ENCODE data around the gene CFAP74.

The CFAP74 gene

DNA sequence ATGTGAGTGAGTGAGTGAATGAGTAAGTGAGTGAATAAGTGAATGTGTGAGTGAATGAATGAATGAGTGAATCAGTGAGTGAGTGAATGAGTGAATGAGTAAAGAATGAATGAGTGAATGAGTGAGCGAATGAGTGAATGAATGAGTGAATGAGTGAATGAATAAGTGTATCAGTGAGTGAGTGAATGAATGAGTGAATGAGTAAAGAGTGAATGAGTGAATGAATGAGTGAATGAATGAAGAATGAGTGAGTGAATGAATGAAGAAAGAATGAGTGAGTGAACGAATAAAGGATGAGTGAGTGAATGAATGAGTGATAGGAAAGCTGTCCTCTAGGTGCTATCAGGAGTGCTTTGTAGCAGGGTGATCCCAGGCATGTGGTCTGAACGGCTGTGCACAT, 35.7 kb downstream of the CFAP74 start:
- no peak for DNase-seq (ENCODE audit: low spot score)

DNA sequence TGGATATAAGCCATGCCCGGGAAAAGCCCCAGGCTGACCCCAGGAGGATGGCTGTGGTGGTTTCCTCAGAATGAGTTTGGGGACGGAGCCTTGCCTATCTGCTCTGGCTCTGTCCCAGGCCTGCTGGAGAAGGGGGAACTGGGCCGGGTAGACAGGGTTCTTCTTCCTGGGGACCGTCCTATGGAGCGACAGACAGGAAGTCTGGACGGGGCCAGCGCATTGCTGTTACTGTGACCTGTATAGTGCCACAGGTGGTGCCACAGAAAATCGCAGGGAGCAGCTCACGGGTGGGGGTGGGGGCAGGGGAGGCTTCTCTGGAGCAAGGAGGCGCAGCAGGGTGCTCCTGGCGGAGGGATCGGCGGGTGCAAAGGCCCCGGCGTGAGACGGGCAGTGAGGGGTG, 36.4 kb downstream of the CFAP74 start:
- DNase-seq (ENCODE audit: low spot score), result no peak

DNA sequence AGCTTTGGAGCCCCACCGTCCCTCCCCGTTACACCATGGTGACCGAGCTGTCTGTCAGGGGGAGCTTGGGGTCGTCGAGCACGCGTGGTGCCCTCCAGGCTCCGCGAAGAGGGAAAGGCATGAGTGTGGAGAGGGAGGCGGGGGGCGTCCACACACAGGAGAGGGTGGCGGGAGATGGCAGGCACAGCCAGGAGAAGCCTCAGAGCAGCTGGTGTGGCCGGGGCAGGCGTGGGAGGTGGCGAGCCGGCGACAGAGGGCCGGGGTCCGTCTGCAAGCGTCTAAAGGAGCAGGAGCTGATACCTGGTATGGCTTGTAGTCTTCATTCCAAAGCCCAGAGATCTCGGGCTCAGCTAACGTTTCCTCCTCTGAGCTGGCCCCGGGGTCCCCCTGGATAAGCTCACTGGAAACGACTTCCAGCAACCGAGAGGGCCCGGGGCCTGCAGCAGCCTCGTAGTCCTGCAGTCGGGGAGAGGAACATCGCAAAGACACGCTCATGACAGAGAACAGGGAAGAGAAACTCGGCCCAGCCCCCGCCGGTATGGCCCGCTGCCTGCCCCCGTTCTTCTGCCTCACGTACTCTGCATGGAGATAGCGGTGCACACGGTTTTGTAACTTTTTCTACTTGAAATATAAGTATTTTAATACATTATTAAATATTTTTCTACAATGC, 37.4 kb downstream of the CFAP74 start:
- no peak for DNase-seq (ENCODE audit: low spot score)

- DNase-seq (ENCODE audit: low spot score), result no peak
These were observed 38.0 kb downstream of the CFAP74 start for GRCh38 chr1:1965546-1965945.

- no peak for DNase-seq (ENCODE audit: low spot score)
These were observed 38.8 kb downstream of the CFAP74 start for GRCh38 chr1:1964811-1965210.

DNA sequence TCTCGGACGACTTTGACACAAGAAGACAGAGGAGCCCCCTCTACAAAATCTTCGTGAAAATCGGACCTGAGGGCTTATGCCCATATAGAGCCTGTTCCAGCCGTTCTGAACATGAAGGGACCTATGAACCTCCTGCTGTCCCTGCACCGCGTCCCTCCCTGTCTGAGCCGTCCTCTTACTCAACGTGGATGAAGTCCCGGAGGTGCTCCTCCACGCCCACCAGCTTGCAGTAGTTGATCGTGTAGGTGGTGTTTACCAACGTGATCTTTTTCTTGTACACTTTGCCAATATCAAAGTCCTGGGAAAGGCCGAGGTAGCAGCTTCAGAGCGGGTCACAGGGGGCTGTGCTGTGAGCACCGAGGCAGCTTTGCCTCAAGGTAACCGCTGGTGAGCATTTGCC, 40.0 kb downstream of the CFAP74 start:
- no peak for DNase-seq (ENCODE audit: low spot score)

DNA sequence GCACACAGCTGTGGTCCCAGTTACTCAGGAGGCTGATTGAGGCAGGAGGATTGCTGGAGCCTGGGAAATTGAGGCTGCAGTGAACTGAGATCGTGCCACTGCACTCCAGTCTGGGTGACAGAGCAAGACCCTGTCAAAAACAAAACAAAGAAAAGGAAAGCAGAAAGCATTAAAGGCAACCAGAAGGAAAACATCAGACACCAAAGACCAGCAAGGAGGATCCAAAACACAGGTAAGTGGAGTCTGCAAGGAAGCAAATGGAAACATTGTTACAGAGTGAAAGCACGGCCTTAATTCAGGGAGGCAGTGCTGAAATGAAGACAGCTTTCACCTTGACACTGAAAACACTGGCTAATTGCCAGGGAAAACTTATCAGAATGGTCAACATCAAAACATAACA, 40.8 kb downstream of the CFAP74 start:
- DNase-seq (ENCODE audit: low spot score), result no peak

DNA sequence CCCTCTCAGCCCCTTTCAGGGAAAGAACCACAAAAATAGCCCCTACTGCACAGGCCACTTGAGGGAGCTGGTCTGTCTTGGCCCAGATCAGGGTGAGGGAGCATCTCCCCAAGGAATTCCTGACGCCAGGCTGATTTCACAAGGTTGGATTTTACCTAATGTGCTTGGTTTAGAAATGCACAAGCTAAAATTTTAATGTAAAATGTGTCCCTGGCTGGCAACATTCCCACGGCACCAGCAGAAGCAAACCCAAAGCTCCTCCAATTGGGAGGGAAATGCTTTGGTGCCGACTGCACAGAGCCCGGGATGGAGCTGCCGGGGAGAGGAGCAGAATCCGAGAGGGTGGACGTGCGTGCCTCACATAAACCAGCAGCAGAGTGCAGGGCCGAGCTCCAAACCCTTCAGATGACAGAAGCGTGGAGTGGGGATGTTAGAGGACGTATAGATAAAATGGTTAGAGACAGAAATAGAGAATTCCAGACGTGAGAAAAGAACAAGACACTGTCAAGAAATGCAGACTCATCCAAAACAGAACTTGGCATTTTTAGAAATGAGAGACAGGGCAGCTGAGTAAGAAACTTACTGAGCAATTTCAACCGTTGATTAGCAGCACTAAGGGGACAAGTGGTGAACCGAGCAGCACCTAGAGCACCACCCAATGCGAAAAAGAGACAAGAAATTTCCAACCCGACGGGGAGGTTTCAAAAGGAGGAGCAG, 42.9 kb downstream of the CFAP74 start:
- no peak for DNase-seq (ENCODE audit: low spot score)

DNA sequence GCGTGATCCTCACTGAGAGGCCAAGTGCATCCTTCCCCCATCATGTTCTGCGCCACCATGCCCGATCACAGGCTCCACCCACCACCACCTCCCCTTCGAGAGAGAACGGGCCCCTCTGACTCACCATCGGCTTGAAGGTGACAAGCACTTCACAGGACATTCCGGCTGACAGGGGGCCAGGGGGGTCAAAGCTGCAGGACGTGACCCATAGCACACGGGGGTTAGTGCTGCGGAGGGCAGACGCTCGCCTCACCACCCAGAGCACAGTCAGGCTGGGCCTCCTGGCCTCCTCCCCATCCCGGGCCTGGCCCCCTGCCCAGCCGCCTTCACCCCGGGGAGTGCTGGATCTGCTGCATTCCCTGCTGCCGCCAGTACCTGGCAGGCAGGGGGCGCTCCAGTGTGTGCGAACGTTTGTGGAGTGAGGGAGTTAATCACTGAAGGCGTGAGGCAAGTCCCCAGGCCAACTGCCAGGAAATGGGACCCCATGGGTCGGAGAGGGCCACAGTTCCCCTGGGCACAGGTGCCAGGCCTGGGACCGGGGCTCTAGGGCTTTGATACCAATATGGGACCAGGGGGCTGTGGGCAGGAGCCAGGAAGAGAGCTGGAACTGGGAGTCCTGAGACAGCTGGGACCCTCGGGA, 43.6 kb downstream of the CFAP74 start:
- DNase-seq (ENCODE audit: low spot score), result peak; percentile 86

- no peak for DNase-seq (ENCODE audit: low spot score)
These were observed 44.1 kb downstream of the CFAP74 start for GRCh38 chr1:1959459-1959839.

DNA sequence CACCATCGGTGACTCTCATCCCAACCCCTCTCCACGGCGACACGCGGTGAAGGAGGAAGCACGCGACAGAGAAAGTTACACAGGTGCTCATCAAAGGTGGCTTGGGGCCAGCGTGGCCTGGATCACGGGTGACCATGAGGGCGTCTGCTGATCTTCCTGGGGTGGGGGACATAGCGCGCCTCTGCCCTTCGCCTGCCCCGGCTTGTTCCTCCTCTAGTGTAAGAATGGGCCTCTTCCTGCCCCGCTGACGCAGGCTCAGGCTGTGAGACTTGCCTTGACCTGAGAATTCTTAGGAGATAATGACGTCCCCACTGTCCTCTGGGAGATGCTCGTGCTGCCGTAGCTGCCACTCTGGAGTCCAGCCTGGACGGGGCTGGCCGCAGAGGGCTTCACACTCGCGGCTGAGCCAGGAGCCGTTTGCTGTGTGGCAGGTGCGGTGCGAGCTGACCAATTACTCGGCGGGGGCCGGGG, 45.5 kb downstream of the CFAP74 start:
- no peak for DNase-seq (ENCODE audit: low spot score)

DNA sequence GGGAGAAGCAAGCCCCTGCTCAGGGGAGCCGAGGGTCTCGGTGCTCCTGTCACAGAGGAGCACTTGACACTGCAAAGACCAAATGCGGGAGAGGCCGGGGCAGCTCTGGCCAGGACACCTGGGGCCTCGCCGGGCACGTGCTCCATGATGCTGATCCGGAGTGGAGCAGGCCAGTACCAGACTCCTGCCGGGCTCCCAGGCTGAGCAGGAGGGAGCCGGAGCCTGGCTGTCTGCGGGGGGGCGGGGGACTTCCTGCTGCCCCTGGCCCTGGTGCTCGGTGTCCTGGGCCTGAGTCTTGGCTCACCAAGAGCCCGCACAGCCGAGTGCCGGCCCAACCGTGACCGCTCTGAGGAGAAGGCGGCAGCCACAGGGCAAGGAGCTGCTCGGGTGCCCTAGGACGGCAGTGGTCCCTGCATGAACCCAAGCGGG, 46.0 kb downstream of the CFAP74 start:
- no peak for DNase-seq (ENCODE audit: low spot score)

DNA sequence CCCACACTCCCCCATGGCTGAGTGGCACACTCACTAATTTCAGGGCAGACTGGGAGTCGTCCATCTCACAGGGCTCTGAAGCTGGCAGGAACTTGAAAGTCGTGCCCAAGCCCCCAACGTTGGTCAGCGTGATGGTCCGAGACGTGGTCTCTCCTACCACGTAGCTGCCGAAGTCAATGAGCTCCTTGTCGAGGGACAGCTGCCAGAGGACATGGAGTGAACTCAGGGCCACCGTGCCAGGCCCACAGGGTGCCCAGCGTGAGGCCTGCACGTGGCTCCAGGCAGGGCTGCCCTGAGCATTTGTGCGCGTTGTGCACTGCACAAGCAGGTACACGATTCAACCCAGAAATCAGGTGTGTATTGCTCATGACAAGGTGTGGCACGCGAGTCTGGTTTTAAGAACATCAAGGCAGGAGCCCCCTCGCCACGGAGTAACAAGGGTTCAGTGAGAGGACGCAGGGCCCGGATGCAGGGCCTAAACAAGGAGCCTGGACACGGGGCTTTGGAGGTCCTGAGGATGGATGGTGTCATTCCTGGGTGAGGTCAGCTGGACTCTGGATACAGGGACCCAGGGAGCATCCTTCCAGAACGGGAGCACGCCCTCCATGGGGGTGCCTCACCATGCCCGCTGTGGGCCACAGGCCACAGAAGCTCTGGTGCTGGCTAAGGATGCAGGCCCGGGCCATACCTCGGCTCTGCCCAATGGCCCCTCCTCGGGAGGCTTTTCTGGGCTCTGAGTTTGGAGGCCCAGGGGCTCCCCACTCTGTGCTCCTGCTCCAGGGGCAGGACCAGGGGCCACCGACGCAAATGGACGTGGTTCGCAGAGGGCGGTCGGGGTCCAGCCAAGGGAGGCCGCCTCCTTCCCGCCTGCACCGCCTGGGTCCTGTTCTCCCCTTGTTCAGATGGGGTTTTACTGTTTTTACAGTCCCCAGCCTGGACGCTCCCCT, 46.7 kb downstream of the CFAP74 start:
- DNase-seq (ENCODE audit: low spot score), result no peak

DNA sequence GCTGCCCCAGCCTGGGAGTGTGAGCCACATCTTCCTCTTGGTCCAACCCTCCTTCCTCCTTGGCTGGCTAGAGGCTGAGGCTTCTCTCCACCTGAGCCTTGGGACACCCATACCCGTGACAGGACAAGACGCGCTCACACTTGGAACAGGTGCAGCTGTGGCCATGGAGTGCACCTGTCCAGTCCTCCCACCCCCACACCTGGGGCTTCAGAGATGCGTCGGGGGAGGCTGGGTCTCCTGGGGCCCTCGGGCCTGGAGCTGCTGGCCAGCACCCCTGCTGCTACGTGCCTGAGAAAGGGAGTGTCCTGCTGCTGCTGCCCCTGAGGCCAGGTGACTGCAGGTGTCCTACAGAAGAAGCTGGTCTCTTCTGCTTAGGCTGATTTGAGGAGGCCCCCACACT, 47.5 kb downstream of the CFAP74 start:
- DNase-seq (ENCODE audit: low spot score), result no peak

GRCh38 chr1:1955621-1956094, 47.9 kb downstream of the CFAP74 start:
- DNase-seq (ENCODE audit: low spot score), result no peak

DNA sequence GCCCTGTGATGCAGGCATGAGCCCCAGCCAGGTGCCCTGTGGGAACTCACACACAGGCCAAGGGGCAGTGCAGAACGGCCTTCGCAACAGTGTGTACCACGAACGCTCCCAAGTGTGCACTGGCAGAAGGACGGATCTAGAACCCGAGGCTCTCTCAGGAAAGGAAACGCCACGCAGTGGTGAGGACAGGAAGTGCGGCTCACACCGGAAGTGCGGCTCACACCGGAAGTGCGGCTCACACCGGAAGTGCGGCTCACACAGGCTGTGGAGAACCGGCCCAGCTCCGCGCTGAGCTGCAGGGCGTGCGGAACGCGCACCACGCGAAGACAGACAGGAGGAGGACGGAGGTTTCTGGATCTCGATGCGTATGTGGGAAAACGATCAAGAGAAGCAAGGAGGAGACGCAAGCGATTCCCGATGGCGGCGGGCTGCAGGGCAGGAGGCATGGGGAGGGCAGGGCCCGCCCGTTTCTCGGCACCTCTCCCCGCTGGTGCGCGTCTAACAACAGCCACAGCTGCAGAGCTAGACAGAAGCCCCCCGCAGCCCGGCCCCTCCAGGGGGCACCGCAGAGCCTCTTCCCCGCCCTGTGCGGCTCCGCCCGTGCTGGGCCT, 48.6 kb downstream of the CFAP74 start:
- no peak for DNase-seq (ENCODE audit: low spot score)

DNA sequence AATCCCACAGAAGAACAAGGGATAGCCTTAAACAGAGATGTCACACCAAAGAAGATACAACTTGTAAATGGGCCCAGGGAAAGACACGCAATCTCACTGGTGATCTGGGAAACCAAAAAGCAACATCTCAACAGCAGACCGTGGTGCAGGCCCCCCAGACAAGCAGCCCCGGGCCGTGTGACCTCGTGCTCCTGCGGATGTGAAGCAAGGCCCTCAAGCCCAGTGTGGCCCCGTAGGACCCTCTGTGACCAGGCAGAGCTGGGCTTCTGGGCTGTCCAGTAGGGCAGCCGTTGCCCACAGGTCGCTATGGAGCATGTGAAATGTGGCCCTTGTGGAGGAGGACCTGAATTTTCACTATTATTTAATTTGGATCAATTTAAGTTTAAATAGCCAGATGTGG, 49.6 kb downstream of the CFAP74 start:
- DNase-seq (ENCODE audit: low spot score), result no peak

- DNase-seq (ENCODE audit: low spot score), result no peak
These were observed 52.6 kb downstream of the CFAP74 start for GRCh38 chr1:1950940-1951339.

GRCh38 chr1:1948783-1949182, 54.8 kb downstream of the CFAP74 start:
- DNase-seq (ENCODE audit: low spot score), result no peak

DNA sequence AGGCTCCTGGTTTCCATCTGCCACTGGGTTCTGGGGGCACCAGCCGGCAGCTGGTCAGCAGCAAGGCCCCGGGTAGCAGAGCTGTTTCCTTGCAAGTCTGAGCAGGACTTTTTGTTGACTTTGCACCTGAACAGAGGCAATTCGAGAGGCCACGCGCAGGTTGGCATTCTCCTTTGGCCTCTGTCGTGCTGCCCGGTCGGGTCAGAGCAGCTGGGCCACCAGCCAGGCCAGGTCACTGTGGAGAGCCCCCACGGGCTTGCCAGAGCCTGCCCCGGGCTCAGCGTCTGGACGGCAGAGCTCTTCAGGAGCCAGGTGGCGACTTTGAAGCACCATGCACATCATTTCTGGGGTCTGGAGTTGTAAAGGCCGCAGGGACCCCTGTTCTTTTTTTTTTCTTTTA, 56.1 kb downstream of the CFAP74 start:
- DNase-seq (ENCODE audit: low spot score), result no peak

GRCh38 chr1:1946540-1946939, 57.0 kb downstream of the CFAP74 start:
- DNase-seq (ENCODE audit: low spot score), result peak; percentile 24
